GM23248 (cell line): ENCODE data around the gene FUBP3. TPM values are rescaled to one million over a fixed set of nuclear protein-coding genes. Genes with fewer than 3 reads are reported as not detected.
A peak's percentile ranks its signal among the peaks of the same experiment; 100 is the strongest.

Experiments
- DNase-seq: peaks from one replicate; pipeline ENCODE4 v3.0.0-alpha.2; 2015
- H2AFZ ChIP-seq: fragments of 200-600 bp; sonication (generic); 2 replicates; pipeline ENCODE4 v1.6.1; 2016; ENCODE audit warnings: antibody characterized with exemption
- H3F3A ChIP-seq: fragments of 200-600 bp; sonication (generic); 2 replicates; pipeline ENCODE4 v1.6.1; 2016; ENCODE audit warnings: mild to moderate bottlenecking, antibody characterized with exemption, mixed run types; ENCODE audit not compliant: insufficient read depth
- H3K27ac ChIP-seq: fragments of 200-600 bp; sonication (generic); 2 replicates; pipeline ENCODE4 v1.5.1; 2016; ENCODE audit warnings: mild to moderate bottlenecking
- H3K27me3 ChIP-seq: fragments of 200-600 bp; sonication (generic); replicated peaks from 2 replicates; pipeline ENCODE4 v1.6.1; 2016; ENCODE audit warnings: mild to moderate bottlenecking; ENCODE audit not compliant: insufficient read depth
- H3K36me3 ChIP-seq: fragments of 200-600 bp; sonication (generic); 2 replicates; pipeline ENCODE4 v1.6.1; 2016; ENCODE audit warnings: low read depth, mild to moderate bottlenecking
- H3K4me1 ChIP-seq: fragments of 200-600 bp; sonication (generic); 2 replicates; pipeline ENCODE4 v1.6.1; 2016; ENCODE audit warnings: mild to moderate bottlenecking; ENCODE audit not compliant: insufficient read depth
- H3K4me2 ChIP-seq: fragments of 200-600 bp; sonication (generic); one replicate; pipeline ENCODE4 v1.6.1; 2016; ENCODE audit warnings: mild to moderate bottlenecking; ENCODE audit not compliant: unreplicated experiment
- H3K4me3 ChIP-seq: fragments of 200-600 bp; sonication (generic); 2 replicates; pipeline ENCODE4 v1.5.1; 2016; ENCODE audit warnings: mild to moderate bottlenecking
- H3K79me2 ChIP-seq: fragments of 200-600 bp; sonication (generic); 2 replicates; pipeline ENCODE4 v1.6.1; 2016; ENCODE audit warnings: mild to moderate bottlenecking; ENCODE audit not compliant: insufficient read depth
- H3K9ac ChIP-seq: fragments of 200-600 bp; sonication (generic); 2 replicates; pipeline ENCODE4 v1.6.1; 2016; ENCODE audit warnings: mild to moderate bottlenecking
- H3K9me2 ChIP-seq: fragments of 200-600 bp; sonication (generic); 2 replicates; pipeline ENCODE4 v1.6.1; 2016; ENCODE audit warnings: mixed run types, mild to moderate bottlenecking, moderate library complexity; ENCODE audit not compliant: insufficient read depth
- H3K9me3 ChIP-seq: fragments of 200-600 bp; sonication (generic); one replicate; pipeline ENCODE4 v1.6.1; 2017; ENCODE audit warnings: low read depth
- H4K20me1 ChIP-seq: fragments of 200-600 bp; sonication (generic); 2 replicates; pipeline ENCODE4 v1.6.0; 2016; ENCODE audit not compliant: insufficient read depth
- EZH2 ChIP-seq: fragments of 200-600 bp; sonication (generic); IDR thresholded peaks from 2 replicates; pipeline ENCODE4 v1.6.1; 2018; ENCODE audit warnings: antibody characterized with exemption, mild to moderate bottlenecking; ENCODE audit not compliant: insufficient read depth, poor library complexity, severe bottlenecking
- EZH2phosphoT487 ChIP-seq: fragments of 200-600 bp; sonication (generic); IDR thresholded peaks from 2 replicates; pipeline ENCODE4 v1.6.1; 2018; ENCODE audit warnings: antibody characterized with exemption, moderate library complexity, mild to moderate bottlenecking, low read depth; ENCODE audit not compliant: insufficient read depth
- WGBS, 2 experiments: methylation state at CpG; one replicate each; pipeline ENCODE4 v1.1.6; 2015 to 2017; ENCODE audit warnings: low lambda C conversion rate in 2 of 2, low coverage in 1 of 2; ENCODE audit errors: missing lambda C conversion rate in 2 of 2; 5-methylcytosine and 5-hydroxymethylcytosine counted together
- in situ Hi-C: fragments of 300-500 bp; cut with MboI; formaldehyde crosslinking; loops from 2 replicates; pipeline ENCODE4 v1.15.0; 2020
- polyA plus RNA-seq: library from polyadenylated mRNA; unstranded; fragments of >200 nt; fragmentation: Nextera tagmentation; extraction: Ambion mirVana; gene quantifications from 2 replicates; pipeline ENCODE4 v1.2.1, GENCODE V29; 2016
- total RNA-seq: library from RNA; depleted of rRNA; stranded (reverse); fragments of >200 nt; shearing (Covaris generic); gene quantifications from 2 replicates; pipeline ENCODE4 v1.2.3, GENCODE V29; 2014

FUBP3 gene
- total and polyA plus RNA-seq, 2 experiments from 2014 or later = 53.5 to 55.8 TPM

DNA sequence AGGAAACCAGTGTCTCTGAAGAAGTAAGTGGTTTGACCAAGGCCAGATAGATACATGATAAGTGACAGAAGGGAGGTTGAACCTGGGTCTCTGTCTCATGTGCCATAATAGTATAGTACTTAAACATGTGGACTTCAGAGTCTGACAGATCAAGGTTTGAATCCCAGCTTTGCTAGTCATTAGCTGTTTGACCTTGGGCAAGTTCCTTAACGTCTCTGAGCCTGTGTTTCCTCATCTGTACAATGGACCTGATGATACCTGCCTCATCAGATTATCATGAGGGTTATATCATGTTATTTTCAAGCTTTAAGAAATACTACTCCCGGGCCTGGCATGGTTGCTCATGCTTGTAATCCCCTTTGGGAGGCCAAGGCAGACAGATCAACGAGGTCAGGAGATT, 24.9 kb downstream of the FUBP3 start:
- Histone ChIP-seq H3K79me2 (peaks cover 64% of the 10 kb centered on the region), H3K4me3 (no peak overlapping the region), H3F3A (no peaks in the 10 kb centered on the region; the same call in 1 of the 2 replicates), H3K9me2 (no peaks in the 10 kb centered on the region), H3K27ac (no peak overlapping the region), H3K9me3 (no peaks in the 10 kb centered on the region), H3K9ac (no peak overlapping the region), H3K4me2 (no peak overlapping the region), H4K20me1 (no peaks in the 10 kb centered on the region; the same call in 1 of the 2 replicates), H3K27me3 (no peaks in the 10 kb centered on the region), H2AFZ (no peak overlapping the region), H3K36me3 (peaks cover 13% of the 10 kb centered on the region; the same call in 1 of the 2 replicates), H3K4me1 (no peaks in the 10 kb centered on the region)
- WGBS, 2 experiments = 79% methylated on average over 3 of the region's 3 CpGs
- no peak for TF ChIP-seq EZH2phosphoT487
- no peak for TF ChIP-seq EZH2
- in situ Hi-C loops = no loop called here
- no peak for DNase-seq

DNA sequence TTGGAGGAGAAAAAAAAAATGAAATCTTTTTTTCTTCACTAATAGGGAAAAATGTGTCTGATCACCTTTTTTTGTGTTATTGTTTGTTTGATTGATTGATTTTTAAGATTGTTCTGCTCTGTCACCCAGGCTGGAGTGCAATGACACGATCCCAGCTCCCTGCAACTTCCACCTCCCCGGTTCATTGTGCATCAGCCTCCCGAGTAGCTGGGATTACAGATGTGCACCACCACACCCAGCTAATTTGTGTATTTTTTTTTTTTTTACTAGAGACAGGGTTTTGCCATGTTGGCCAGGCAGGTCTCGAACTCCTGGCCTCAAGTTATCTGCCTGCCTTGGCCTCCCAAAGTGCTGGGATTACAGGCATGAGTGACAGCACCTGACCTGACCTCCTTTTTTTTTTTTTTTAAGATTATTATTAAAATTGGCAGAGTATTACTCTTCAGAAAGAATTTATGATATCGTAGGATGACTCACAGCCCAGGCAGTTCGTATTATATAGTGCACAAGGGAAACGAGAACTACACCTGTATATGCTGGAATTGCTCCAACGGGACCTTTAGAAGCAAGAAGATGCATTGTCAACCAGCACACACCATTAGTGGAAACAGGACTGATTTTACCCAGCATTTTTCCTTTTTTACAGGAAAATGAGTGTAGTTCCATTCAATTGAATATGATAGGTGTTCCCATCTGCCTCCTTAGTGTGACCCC, 27.7 kb downstream of the FUBP3 start:
- H3K4me1 ChIP-seq = no peaks in the 10 kb centered on the region
- peaks cover 9% of the 10 kb centered on the region; the same call in 1 of the 2 replicates for H3K36me3 ChIP-seq
- H3K4me3 ChIP-seq = no peak overlapping the region
- no peak overlapping the region for H2AFZ ChIP-seq
- no peak overlapping the region for H3K4me2 ChIP-seq
- peaks cover 67% of the 10 kb centered on the region for H3K79me2 ChIP-seq
- DNase-seq = peak; percentile 15
- no peaks in the 10 kb centered on the region for H3K9me2 ChIP-seq
- in situ Hi-C loops = no loop called here
- H3F3A ChIP-seq = no peaks in the 10 kb centered on the region; the same call in 1 of the 2 replicates
- H3K9ac ChIP-seq = no peak overlapping the region
- H3K27ac ChIP-seq = no peak overlapping the region
- 78 to 79% methylated on average over 8 of the region's 8 CpGs for WGBS, 2 experiments
- TF ChIP-seq EZH2 = no peak
- no peak for TF ChIP-seq EZH2phosphoT487
- H4K20me1 ChIP-seq = no peaks in the 10 kb centered on the region
- no peaks in the 10 kb centered on the region for H3K27me3 ChIP-seq
- H3K9me3 ChIP-seq = no peaks in the 10 kb centered on the region

DNA sequence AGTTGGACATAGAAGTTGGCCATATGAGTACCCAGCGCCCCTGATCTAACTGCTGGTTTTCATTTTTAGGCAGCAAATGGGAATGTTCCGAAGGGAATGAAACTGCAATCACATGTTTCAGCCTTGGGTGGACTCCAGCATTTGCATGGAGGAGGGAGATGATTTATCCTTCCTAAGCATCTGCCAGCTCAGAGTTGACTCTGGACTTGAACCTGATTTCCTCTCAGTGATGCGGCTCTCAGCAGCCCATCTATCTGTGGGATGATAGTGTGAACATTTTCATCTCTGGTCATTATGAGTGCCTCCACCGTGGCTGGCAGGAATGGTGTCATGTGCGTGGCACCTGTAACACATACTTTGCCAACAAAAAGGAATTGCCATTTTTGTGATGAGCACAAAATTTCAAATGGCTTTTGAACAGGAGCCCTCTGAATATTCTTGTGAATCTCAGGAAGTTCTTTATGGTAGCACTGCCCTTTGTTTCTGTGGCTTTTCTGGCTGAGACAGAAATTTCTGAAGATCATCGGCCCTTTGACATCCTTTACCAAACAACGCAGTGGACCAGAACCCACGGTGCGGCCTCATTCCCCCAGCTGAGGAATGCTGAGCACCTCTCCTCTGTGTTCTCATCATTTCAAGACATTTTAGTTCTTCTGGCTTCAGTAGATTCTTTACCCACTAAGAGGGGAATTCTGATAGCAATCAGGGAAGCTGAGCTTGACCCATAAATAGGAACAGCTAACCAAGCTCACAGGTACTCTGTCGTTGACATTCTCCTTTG, 28.5 kb downstream of the FUBP3 start:
- Histone ChIP-seq H3K36me3 (peaks cover 17% of the 10 kb centered on the region), H3K4me3 (no peak overlapping the region), H3K4me2 (no peak overlapping the region), H3K9ac (no peak overlapping the region), H3K9me3 (no peaks in the 10 kb centered on the region), H3K79me2 (peaks cover 59% of the 10 kb centered on the region), H3K27me3 (no peaks in the 10 kb centered on the region), H3F3A (no peaks in the 10 kb centered on the region; the same call in 1 of the 2 replicates), H4K20me1 (no peaks in the 10 kb centered on the region), H3K4me1 (no peaks in the 10 kb centered on the region), H3K27ac (no peak overlapping the region), H3K9me2 (no peaks in the 10 kb centered on the region), H2AFZ (no peak overlapping the region)
- in situ Hi-C loops = no loop called here
- WGBS, 2 experiments = 62 to 64% methylated on average over 10 of the region's 10 CpGs
- DNase-seq = peak; percentile 56
- TF ChIP-seq EZH2 (no peak), EZH2phosphoT487 (no peak)

DNA sequence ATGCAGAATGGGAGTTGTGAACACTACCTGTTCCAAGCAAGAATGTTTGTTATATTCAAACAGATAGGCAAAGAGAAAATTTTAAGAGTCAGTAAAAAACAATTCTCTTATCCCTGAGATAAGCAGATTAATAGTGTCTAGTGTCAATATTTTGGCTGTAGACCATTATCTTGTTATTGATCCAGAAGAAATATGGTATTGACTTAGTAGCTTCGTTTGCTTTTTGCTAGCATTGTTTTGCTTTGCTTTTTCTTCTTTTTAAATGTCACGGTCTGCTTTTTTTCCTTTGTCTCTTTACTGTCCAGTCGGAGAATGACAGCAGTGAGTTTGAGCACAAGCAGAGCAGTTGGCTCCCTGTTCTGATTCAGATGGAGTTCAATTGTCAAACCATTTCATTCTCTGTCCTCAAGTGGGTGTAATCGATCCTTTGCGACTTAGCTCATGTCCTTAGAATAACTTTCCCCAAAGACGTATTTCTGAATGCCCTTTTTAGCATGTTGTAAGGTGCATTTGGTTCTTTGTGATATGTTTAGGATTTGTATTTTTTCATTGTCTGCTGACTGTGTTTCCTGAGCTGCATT, 29.3 kb downstream of the FUBP3 start:
- Histone ChIP-seq H3K4me3 (no peak overlapping the region), H3K9ac (no peak overlapping the region), H4K20me1 (no peaks in the 10 kb centered on the region), H3K36me3 (peaks cover 21% of the 10 kb centered on the region), H2AFZ (no peak overlapping the region), H3K9me3 (no peaks in the 10 kb centered on the region), H3K4me1 (no peaks in the 10 kb centered on the region), H3F3A (no peaks in the 10 kb centered on the region; the same call in 1 of the 2 replicates), H3K27me3 (no peaks in the 10 kb centered on the region), H3K9me2 (no peaks in the 10 kb centered on the region), H3K27ac (no peak overlapping the region), H3K79me2 (peaks cover 56% of the 10 kb centered on the region), H3K4me2 (no peak overlapping the region)
- WGBS, 2 experiments = 69% methylated on average over 6 of the region's 6 CpGs
- no peak for DNase-seq
- in situ Hi-C loops = no loop called here
- TF ChIP-seq EZH2phosphoT487 (no peak), EZH2 (no peak)
